Endothelial cell of umbilical vein (primary cell): Measurements from ENCODE around the gene GABRR2.

Experiments used
- CTCF ChIP-seq, 2 donors: IDR thresholded peaks; 1 replicate in 1 of 2; 2 replicates in 1 of 2; pipeline ENCODE4 v1.5.1; 2011; ENCODE audit warnings: low read length in 2 of 2, mild to moderate bottlenecking in 2 of 2, moderate library complexity in 2 of 2, control low read depth in 1 of 2, inconsistent platforms in 1 of 2, low read depth in 1 of 2; ENCODE audit not compliant: insufficient read depth in 1 of 2; ENCODE audit errors: extremely low read depth in 1 of 2
- POLR2A ChIP-seq: IDR thresholded peaks from 2 replicates; pipeline ENCODE4 v1.6.1; 2012; ENCODE audit warnings: low read depth, mild to moderate bottlenecking, control low read depth, low read length
- POLR2AphosphoS5 ChIP-seq: IDR thresholded peaks from 2 replicates; pipeline ENCODE4 v1.6.1; 2012; ENCODE audit warnings: low read depth, mild to moderate bottlenecking, control low read depth, low read length, moderate library complexity; ENCODE audit not compliant: insufficient read depth

DNA sequence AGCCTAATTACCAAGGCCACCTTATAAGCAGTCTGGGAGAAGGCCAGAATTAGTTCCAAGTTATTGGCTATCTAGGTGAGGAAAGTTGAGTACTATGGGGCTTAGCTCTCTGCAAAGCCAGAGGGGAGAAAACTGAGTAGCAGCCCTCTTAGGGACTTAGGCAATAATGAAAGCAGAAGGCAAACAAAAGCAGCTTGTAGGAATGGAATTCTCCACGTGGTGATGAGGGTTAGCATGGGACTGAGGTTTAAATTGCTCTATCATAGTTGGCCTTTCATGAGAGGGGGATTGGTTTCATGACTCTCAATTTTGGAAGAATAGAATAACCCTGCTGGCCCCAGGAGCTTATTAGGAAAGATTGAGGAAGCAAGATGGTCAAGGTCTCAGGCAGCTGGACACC, 44.5 kb upstream of the GABRR2 start:
- TF ChIP-seq POLR2AphosphoS5 (no peak), CTCF (IDR thresholded peaks at IDR 0.05; ENCODE audit: extremely low read depth in 1 of 2, insufficient read depth in 1 of 2, low read depth in 1 of 2, low read length in 2 of 2) (no peak), POLR2A (no peak)
